ENCODE data around the gene FTO. TPM values are rescaled to one million over a fixed set of nuclear protein-coding genes. Genes with fewer than 3 reads are reported as not detected.

FTO gene
- total RNA-seq, 6 experiments from 2014 or later = 93.7 to 107 (median 105) TPM

DNA sequence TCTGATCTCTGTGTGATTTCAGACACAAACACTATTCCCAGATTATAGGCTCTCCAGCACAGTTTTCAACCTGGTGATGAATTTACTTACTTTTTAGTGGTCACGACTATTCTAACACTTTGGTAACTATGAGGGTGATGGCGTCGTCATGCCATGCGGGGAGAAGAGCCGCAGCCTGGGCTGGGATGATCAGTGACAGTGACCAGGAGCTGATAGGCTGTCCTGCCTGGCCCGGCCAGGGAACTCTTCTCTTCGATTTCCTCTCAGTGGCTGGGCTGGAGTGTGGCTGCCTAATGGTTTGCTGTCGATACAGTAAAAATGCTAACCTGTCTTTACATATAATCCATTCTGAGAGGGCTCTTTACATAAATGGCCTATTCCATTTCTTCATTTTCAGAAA, 469.5 kb downstream of the FTO start:
- peaks cover 17% of the 10 kb centered on the region for H3K27me3 Mint-ChIP-seq (ENCODE audit: insufficient read depth)

GRCh38 chr16:54174201-54174600, 470.2 kb downstream of the FTO start:
- TF ChIP-seq CTCF (IDR thresholded peaks at IDR 0.05) = no peak
- no peaks in the 10 kb centered on the region for H3K36me3 Mint-ChIP-seq (ENCODE audit: low read depth)
- peaks cover 21% of the 10 kb centered on the region for H3K27me3 Mint-ChIP-seq (ENCODE audit: insufficient read depth)
- no peaks in the 10 kb centered on the region for H3K9me3 Mint-ChIP-seq
- no peak overlapping the region for H3K4me3 Mint-ChIP-seq
- H3K4me1 Mint-ChIP-seq (ENCODE audit: low read depth) = peaks cover 32% of the 10 kb centered on the region
- DNase-seq = no peak
- H3K27ac Mint-ChIP-seq = no peak overlapping the region

More for the DNA sequence above, 469.5 kb downstream of the FTO start:
- H3K27ac Mint-ChIP-seq = no peak overlapping the region
- no peaks in the 10 kb centered on the region for H3K36me3 Mint-ChIP-seq (ENCODE audit: low read depth)
- peaks cover 32% of the 10 kb centered on the region for H3K4me1 Mint-ChIP-seq (ENCODE audit: low read depth)
- no peak for DNase-seq
- H3K4me3 Mint-ChIP-seq = no peak overlapping the region
- no peaks in the 10 kb centered on the region for H3K9me3 Mint-ChIP-seq
- TF ChIP-seq CTCF (IDR thresholded peaks at IDR 0.05) = no peak

DNA sequence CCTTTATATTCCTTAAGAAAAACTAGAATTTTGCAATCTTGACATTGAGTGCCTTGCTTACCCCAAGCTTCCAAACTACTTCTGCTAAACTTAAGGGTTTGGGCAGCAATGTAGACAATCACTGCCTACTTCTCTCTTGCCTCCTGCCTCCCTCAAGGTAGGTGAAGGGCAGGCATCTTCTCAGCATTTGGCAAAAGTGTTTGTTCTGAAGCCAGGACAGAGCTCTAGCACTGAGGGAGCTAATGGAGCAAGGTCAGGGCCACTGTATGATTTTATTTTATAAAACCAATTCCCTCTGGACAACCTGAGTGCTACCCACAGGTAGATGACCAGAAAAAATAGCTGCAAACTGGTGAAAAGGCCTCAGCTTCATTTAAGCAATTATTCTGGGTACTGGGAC, 470.8 kb downstream of the FTO start:
- Mint-ChIP-seq H3K36me3 (ENCODE audit: low read depth) (no peaks in the 10 kb centered on the region), H3K4me1 (ENCODE audit: low read depth) (peaks cover 32% of the 10 kb centered on the region), H3K9me3 (no peaks in the 10 kb centered on the region), H3K27ac (no peak overlapping the region), H3K4me3 (no peak overlapping the region), H3K27me3 (ENCODE audit: insufficient read depth) (peaks cover 22% of the 10 kb centered on the region)
- TF ChIP-seq CTCF (IDR thresholded peaks at IDR 0.05) = no peak
- DNase-seq = no peak

GRCh38 chr16:54175169-54175551, 471.2 kb downstream of the FTO start:
- Mint-ChIP-seq H3K9me3 (no peaks in the 10 kb centered on the region), H3K4me3 (peak overlapping the region; percentile 27; the same call in 1 of the 2 replicates), H3K36me3 (ENCODE audit: low read depth) (no peaks in the 10 kb centered on the region), H3K27me3 (ENCODE audit: insufficient read depth) (peaks cover 25% of the 10 kb centered on the region), H3K4me1 (ENCODE audit: low read depth) (peaks cover 32% of the 10 kb centered on the region), H3K27ac (no peak overlapping the region)
- DNase-seq = no peak
- TF ChIP-seq CTCF (IDR thresholded peaks at IDR 0.05) = no peak

GRCh38 chr16:54175552-54176375, 471.8 kb downstream of the FTO start:
- DNase-seq = no peak
- H3K9me3 Mint-ChIP-seq = no peaks in the 10 kb centered on the region
- no peaks in the 10 kb centered on the region for H3K36me3 Mint-ChIP-seq (ENCODE audit: low read depth)
- H3K27ac Mint-ChIP-seq = no peak overlapping the region
- H3K4me1 Mint-ChIP-seq (ENCODE audit: low read depth) = peaks cover 32% of the 10 kb centered on the region
- no peak for TF ChIP-seq CTCF (IDR thresholded peaks at IDR 0.05)
- peaks cover 25% of the 10 kb centered on the region for H3K27me3 Mint-ChIP-seq (ENCODE audit: insufficient read depth)
- H3K4me3 Mint-ChIP-seq = peak overlapping the region; percentile 42

Measured in HFFc6 (cell line).